DOHH2 (cell line): ENCODE results near the gene CBFA2T3.

Source experiments
- H3F3A ChIP-seq: fragments of 200-600 bp; sonication (generic), shearing (Covaris generic); 2 replicates; pipeline ENCODE4 v1.6.0; 2016; ENCODE audit warnings: antibody characterized with exemption, mild to moderate bottlenecking; ENCODE audit not compliant: control insufficient read depth, insufficient read depth
- H3K27ac ChIP-seq: fragments of 200-600 bp; sonication (generic); 2 replicates; pipeline ENCODE4 v1.5.1; 2014; ENCODE audit warnings: low read depth, mild to moderate bottlenecking, low read length, moderate library complexity
- H3K27me3 ChIP-seq: fragments of 200-600 bp; sonication (generic); 2 replicates; pipeline ENCODE4 v1.6.1; 2014; ENCODE audit warnings: mild to moderate bottlenecking, low read length, mixed read lengths; ENCODE audit not compliant: control insufficient read depth
- H3K36me3 ChIP-seq: fragments of 200-600 bp; sonication (generic); 2 replicates; pipeline ENCODE4 v1.6.1; 2014; ENCODE audit warnings: mild to moderate bottlenecking, low read length, moderate library complexity, mixed read lengths; ENCODE audit not compliant: control insufficient read depth
- H3K4me1 ChIP-seq: fragments of 200-600 bp; sonication (generic); 2 replicates; pipeline ENCODE4 v1.6.1; 2014; ENCODE audit warnings: mild to moderate bottlenecking, low read length, mixed read lengths; ENCODE audit not compliant: control insufficient read depth
- H3K4me2 ChIP-seq: fragments of 200-600 bp; sonication (generic); 2 replicates; pipeline ENCODE4 v1.6.0; 2014; ENCODE audit warnings: mild to moderate bottlenecking, low read length, moderate library complexity
- H3K4me3 ChIP-seq: fragments of 200-600 bp; sonication (generic); 2 replicates; pipeline ENCODE4 v1.5.1; 2014; ENCODE audit warnings: mild to moderate bottlenecking, low read length, mixed read lengths
- H3K79me2 ChIP-seq: fragments of 200-600 bp; sonication (generic); 2 replicates; pipeline ENCODE4 v1.6.1; 2014; ENCODE audit warnings: mild to moderate bottlenecking, low read length, mixed read lengths; ENCODE audit not compliant: control insufficient read depth
- H3K9me2 ChIP-seq: fragments of 200-600 bp; sonication (generic); replicated peaks from 2 replicates; pipeline ENCODE4 v1.6.1; 2014; ENCODE audit warnings: mild to moderate bottlenecking, low read length, mixed read lengths; ENCODE audit not compliant: control insufficient read depth
- H3K9me3 ChIP-seq: fragments of 200-600 bp; sonication (generic); 2 replicates; pipeline ENCODE4 v1.6.1; 2014; ENCODE audit warnings: antibody characterized with exemption, low read length, mixed read lengths; ENCODE audit not compliant: control insufficient read depth, insufficient read depth
- H4K20me1 ChIP-seq: fragments of 200-600 bp; sonication (generic); 2 replicates; pipeline ENCODE4 v1.6.0; 2014; ENCODE audit warnings: low read depth, mild to moderate bottlenecking, antibody characterized with exemption, low read length, moderate library complexity; ENCODE audit not compliant: control insufficient read depth, insufficient read depth
- CTCF ChIP-seq: fragments of 200-600 bp; sonication (generic); IDR thresholded peaks from one replicate; pipeline ENCODE4 v1.5.1; 2014; ENCODE audit warnings: antibody characterized with exemption, mild to moderate bottlenecking, low read depth, low read length; ENCODE audit not compliant: poor library complexity, severe bottlenecking
- EZH2phosphoT487 ChIP-seq: fragments of 200-600 bp; sonication (generic); IDR thresholded peaks from 2 replicates; pipeline ENCODE4 v1.6.1; 2017; ENCODE audit warnings: borderline replicate concordance, mild to moderate bottlenecking, antibody characterized with exemption, low read length, moderate library complexity, mixed read lengths

CBFA2T3 gene

GRCh38 chr16:88847654-88848053 lies 129.4 kb downstream of the CBFA2T3 start:
- Histone ChIP-seq H3K9me3 (no peaks in the 10 kb centered on the region), H3K4me3 (no peak overlapping the region), H3K36me3 (no peaks in the 10 kb centered on the region), H3K4me1 (no peaks in the 10 kb centered on the region), H3K4me2 (no peak overlapping the region), H3F3A (no peaks in the 10 kb centered on the region), H3K9me2 (no peaks in the 10 kb centered on the region), H4K20me1 (no peaks in the 10 kb centered on the region), H3K79me2 (no peaks in the 10 kb centered on the region), H3K27me3 (no peaks in the 10 kb centered on the region), H3K27ac (no peak overlapping the region)
- TF ChIP-seq CTCF (no peak), EZH2phosphoT487 (no peak)

- H3K36me3 ChIP-seq, result no peaks in the 10 kb centered on the region
- H3K4me3 ChIP-seq, result no peak overlapping the region
- no peaks in the 10 kb centered on the region for H3K79me2 ChIP-seq
- H3F3A ChIP-seq, result no peaks in the 10 kb centered on the region
- H3K27me3 ChIP-seq, result no peaks in the 10 kb centered on the region
- no peaks in the 10 kb centered on the region for H3K9me2 ChIP-seq
- no peaks in the 10 kb centered on the region for H3K4me1 ChIP-seq
- no peaks in the 10 kb centered on the region for H3K9me3 ChIP-seq
- H3K4me2 ChIP-seq, result no peak overlapping the region
- H4K20me1 ChIP-seq, result no peaks in the 10 kb centered on the region
- no peak for TF ChIP-seq CTCF
- TF ChIP-seq EZH2phosphoT487, result no peak
- H3K27ac ChIP-seq, result no peak overlapping the region
Observed at GRCh38 chr16:88846088-88846487, 130.9 kb downstream of the CBFA2T3 start.

- Histone ChIP-seq H3K9me2 (no peaks in the 10 kb centered on the region), H3K36me3 (no peaks in the 10 kb centered on the region), H3K4me1 (no peaks in the 10 kb centered on the region), H3K4me2 (no peak overlapping the region), H3K27me3 (no peaks in the 10 kb centered on the region), H3K9me3 (no peaks in the 10 kb centered on the region), H3K27ac (no peak overlapping the region), H4K20me1 (no peaks in the 10 kb centered on the region), H3K4me3 (no peak overlapping the region), H3K79me2 (no peaks in the 10 kb centered on the region), H3F3A (no peaks in the 10 kb centered on the region)
- TF ChIP-seq EZH2phosphoT487, result no peak
- TF ChIP-seq CTCF, result no peak
Observed at GRCh38 chr16:88844419-88845036, 132.5 kb downstream of the CBFA2T3 start.
